Inflammatory macrophage treated with lipopolysaccharide for 1 hour (primary cell): ENCODE measurements around the gene SYNGR2.

Source experiments
- DNase-seq, 2 donors: peaks; one replicate each; pipeline ENCODE4 v3.0.0-alpha.2; 2020 to 2022

SYNGR2 gene

DNA sequence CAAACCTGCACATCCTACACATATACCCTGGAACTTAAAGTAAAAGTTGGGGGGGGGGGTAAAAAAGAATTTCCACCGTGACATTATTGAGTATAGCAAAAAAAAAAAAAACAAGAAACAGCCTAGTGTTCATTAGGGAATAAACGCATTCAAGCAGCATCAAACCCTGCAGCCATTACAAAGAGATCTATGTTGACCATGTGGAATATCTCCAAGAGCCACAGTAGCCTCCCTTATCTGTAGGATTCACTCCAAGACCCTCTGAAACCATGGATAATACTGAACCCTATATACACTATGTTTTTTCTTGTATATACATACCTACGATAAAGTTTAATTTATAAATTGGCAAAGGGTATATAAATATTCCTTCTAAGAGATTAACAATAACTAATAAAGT lies 40.1 kb downstream of the SYNGR2 start:
- no peak for DNase-seq

DNA sequence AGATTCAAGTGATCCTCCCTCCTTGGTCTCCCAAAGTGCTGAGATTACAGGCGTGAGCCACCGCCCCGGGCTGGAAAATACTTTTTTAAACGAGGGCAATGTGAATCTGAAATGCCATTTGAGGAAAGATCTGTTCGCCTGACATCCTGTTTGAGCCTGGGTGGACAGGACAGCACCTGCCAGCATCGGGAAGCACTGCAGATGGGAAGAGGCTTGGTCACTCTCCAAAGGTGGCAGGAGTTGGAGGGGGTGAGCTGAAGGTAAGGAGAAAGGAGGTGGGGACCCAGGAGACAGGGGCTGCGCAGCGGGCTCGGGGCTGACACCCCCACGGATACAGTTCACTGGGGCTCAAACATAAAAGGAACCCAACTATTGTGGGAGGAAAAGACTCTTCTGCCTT lies 41.7 kb downstream of the SYNGR2 start:
- no peak for DNase-seq

DNA sequence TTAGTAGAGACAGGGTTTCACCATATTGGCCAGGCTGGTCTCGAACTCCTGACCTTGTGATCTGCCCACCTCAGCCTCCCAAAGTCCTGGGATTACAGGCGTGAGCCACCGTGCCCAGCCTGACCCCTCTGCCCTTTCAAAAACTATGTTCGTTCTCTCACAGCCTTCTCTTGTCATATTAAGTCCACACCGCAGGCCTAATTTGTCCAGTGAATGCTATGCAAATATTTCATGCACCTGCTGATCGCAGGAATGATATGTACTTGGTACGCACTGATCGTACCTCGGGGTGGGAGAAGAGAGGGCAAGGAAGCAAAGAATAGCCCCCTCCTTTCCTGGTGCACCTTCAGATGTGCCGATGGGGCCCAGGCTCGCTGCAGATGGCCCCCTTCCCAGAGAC lies 42.7 kb downstream of the SYNGR2 start:
- no peak for DNase-seq

DNA sequence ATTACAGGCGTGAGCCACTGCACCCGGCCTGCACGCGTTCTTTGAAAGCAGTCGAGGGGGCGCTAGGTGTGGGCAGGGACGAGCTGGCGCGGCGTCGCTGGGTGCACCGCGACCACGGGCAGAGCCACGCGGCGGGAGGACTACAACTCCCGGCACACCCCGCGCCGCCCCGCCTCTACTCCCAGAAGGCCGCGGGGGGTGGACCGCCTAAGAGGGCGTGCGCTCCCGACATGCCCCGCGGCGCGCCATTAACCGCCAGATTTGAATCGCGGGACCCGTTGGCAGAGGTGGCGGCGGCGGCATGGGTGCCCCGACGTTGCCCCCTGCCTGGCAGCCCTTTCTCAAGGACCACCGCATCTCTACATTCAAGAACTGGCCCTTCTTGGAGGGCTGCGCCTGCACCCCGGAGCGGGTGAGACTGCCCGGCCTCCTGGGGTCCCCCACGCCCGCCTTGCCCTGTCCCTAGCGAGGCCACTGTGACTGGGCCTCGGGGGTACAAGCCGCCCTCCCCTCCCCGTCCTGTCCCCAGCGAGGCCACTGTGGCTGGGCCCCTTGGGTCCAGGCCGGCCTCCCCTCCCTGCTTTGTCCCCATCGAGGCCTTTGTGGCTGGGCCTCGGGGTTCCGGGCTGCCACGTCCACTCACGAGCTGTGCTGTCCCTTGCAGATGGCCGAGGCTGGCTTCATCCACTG lies 45.8 kb downstream of the SYNGR2 start, which contains the start of gene BIRC5:
BIRC5 (plus strand) TSS at position 238 of the 690 bp plus-strand sequence; CDS start at position 302, 64 bp downstream.
- DNase-seq = peak; percentile 77 to 94

DNA sequence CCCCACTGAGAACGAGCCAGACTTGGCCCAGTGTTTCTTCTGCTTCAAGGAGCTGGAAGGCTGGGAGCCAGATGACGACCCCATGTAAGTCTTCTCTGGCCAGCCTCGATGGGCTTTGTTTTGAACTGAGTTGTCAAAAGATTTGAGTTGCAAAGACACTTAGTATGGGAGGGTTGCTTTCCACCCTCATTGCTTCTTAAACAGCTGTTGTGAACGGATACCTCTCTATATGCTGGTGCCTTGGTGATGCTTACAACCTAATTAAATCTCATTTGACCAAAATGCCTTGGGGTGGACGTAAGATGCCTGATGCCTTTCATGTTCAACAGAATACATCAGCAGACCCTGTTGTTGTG lies 46.3 kb downstream of the SYNGR2 start:
- no peak for DNase-seq

DNA sequence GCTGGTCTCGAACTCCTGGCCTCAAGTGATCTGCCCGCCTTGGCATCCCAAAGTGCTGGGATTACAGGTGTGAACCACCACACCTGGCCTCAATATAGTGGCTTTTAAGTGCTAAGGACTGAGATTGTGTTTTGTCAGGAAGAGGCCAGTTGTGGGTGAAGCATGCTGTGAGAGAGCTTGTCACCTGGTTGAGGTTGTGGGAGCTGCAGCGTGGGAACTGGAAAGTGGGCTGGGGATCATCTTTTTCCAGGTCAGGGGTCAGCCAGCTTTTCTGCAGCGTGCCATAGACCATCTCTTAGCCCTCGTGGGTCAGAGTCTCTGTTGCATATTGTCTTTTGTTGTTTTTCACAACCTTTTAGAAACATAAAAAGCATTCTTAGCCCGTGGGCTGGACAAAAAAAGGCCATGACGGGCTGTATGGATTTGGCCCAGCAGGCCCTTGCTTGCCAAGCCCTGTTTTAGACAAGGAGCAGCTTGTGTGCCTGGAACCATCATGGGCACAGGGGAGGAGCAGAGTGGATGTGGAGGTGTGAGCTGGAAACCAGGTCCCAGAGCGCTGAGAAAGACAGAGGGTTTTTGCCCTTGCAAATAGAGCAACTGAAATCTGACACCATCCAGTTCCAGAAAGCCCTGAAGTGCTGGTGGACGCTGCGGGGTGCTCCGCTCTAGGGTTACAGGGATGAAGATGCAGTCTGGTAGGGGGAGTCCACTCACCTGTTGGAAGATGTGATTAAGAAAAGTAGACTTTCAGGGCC lies 51.2 kb downstream of the SYNGR2 start:
- DNase-seq = no peak
